H4 (cell line): ENCODE results near the gene EXOC4. TPM values are rescaled to one million over a fixed set of nuclear protein-coding genes. Genes with fewer than 3 reads are reported as not detected.

Experiments used
- DNase-seq: peaks from one replicate; pipeline ENCODE4 v3.0.0-alpha.2; 2015; ENCODE audit warnings: low spot score
- total RNA-seq: library from RNA; depleted of rRNA; stranded (reverse); fragments of >200 nt; shearing (Covaris generic); gene quantifications from 2 replicates; pipeline ENCODE4 v1.2.3, GENCODE V29; 2014

Gene EXOC4
- total RNA-seq, 1 experiment from 2014 or later = 54.3 TPM

- no peak for DNase-seq
These were observed 776.9 kb downstream of the EXOC4 start for GRCh38 chr7:134029743-134030142.

GRCh38 chr7:134030460-134030865, 777.6 kb downstream of the EXOC4 start:
- no peak for DNase-seq

GRCh38 chr7:134031835-134032617, 779.1 kb downstream of the EXOC4 start:
- no peak for DNase-seq

GRCh38 chr7:134034652-134035051, 781.8 kb downstream of the EXOC4 start:
- peak; percentile 13 for DNase-seq

GRCh38 chr7:134037991-134038390, 785.1 kb downstream of the EXOC4 start:
- DNase-seq = no peak

GRCh38 chr7:134040988-134041387, 788.1 kb downstream of the EXOC4 start:
- DNase-seq = no peak

- DNase-seq = no peak
These were observed 788.6 kb downstream of the EXOC4 start for GRCh38 chr7:134041477-134041876.

- no peak for DNase-seq
These were observed 789.4 kb downstream of the EXOC4 start for GRCh38 chr7:134042307-134042706.

- no peak for DNase-seq
These were observed 791.8 kb downstream of the EXOC4 start for GRCh38 chr7:134044682-134045081.

GRCh38 chr7:134045716-134046115, 792.8 kb downstream of the EXOC4 start:
- DNase-seq = no peak

- DNase-seq = no peak
These were observed 793.8 kb downstream of the EXOC4 start for GRCh38 chr7:134046594-134047128.

GRCh38 chr7:134047675-134048074, 794.8 kb downstream of the EXOC4 start:
- DNase-seq = no peak

- no peak for DNase-seq
These were observed 795.3 kb downstream of the EXOC4 start for GRCh38 chr7:134048166-134048565.

- no peak for DNase-seq
These were observed 798.1 kb downstream of the EXOC4 start for GRCh38 chr7:134051020-134051419.

GRCh38 chr7:134056816-134057215, 803.9 kb downstream of the EXOC4 start:
- DNase-seq = no peak

GRCh38 chr7:134058521-134058920, 805.6 kb downstream of the EXOC4 start:
- DNase-seq = no peak

GRCh38 chr7:134058980-134059379, 806.1 kb downstream of the EXOC4 start:
- DNase-seq = no peak

- no peak for DNase-seq
These were observed 807.0 kb downstream of the EXOC4 start for GRCh38 chr7:134059921-134060320.

- no peak for DNase-seq
These were observed 808.0 kb downstream of the EXOC4 start for GRCh38 chr7:134060874-134061273.

- no peak for DNase-seq
These were observed 809.6 kb downstream of the EXOC4 start for GRCh38 chr7:134062460-134062859.

GRCh38 chr7:134065415-134065814, 812.5 kb downstream of the EXOC4 start:
- no peak for DNase-seq

- DNase-seq = no peak
These were observed 814.3 kb downstream of the EXOC4 start for GRCh38 chr7:134067164-134067563.

GRCh38 chr7:134068670-134069069, 815.8 kb downstream of the EXOC4 start:
- DNase-seq = no peak

- DNase-seq = no peak
These were observed 816.3 kb downstream of the EXOC4 start for GRCh38 chr7:134069187-134069586.
